ENCODE results near the gene HARS2.
"Not testable (repeated sequence)": the region's sequence is repeated elsewhere in the genome, so short reads cannot be mapped to it uniquely, and the experiment has no call there.

- not testable (repeated sequence) for TF ChIP-seq CTCF (conservative IDR thresholded peaks at IDR 0.05; ENCODE audit: low read length); EZH2phosphoT487 (IDR thresholded peaks at IDR 0.05; ENCODE audit: borderline replicate concordance)
These were observed 17.5 kb downstream of the HARS2 start for GRCh38 chr5:140708787-140709186.
